ENCODE results near the gene LRRFIP1. TPM values are rescaled to one million over a fixed set of nuclear protein-coding genes. Genes with fewer than 3 reads are reported as not detected.
A peak's percentile ranks its signal among the peaks of the same experiment; 100 is the strongest.
"Not testable (repeated sequence)": the region's sequence is repeated elsewhere in the genome, so short reads cannot be mapped to it uniquely, and the experiment has no call there.

The LRRFIP1 gene
- total RNA-seq, 2 donors from 2014 or later, result 69.3 to 99.6 TPM

DNA sequence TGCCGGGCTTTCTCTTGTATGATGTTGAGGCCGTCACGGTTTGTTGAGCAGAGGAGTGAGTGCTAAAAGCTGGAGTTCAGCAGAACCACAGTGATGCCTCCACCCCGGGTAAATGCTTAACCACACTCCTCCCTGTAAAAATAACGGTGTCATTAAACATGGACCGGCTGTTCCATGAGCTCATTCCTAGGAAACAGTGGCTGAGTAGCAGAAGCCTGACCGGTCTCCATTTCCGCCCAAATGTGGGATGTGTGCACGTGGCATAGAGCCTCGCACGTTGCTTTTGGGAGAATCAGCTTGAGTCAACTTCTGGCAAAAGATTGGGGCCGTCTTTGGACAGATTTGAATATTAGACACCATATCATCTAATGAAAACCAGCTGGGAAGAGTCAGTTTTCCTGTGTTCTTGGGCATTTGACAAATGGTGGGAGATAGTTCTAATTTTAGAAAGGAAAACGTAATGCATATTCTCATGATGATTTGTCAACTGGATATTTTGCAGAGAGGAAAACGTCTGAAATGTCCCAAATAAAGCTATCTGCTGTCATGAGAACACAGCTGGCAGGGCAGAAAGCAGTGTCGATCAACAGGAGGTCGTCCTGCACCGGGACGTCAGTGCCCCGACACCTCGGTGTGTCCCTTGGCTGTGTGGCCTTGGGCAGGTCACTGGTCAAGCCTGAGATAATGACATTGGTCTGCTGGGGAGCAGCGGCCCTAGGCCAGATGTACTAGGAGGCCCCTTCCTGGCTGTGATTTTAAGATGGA lies 42.4 kb downstream of the LRRFIP1 start:
- ATAC-seq (peak; percentile 71 to 82), DNase-seq (peak; percentile 82)
- intact Hi-C loops (cut with DNase I), result loop anchor here in 1 of 2 donors (5.0 kb wide), 1 partner anchor 77 kb away; no protein-coding TSS in a partner anchor

DNA sequence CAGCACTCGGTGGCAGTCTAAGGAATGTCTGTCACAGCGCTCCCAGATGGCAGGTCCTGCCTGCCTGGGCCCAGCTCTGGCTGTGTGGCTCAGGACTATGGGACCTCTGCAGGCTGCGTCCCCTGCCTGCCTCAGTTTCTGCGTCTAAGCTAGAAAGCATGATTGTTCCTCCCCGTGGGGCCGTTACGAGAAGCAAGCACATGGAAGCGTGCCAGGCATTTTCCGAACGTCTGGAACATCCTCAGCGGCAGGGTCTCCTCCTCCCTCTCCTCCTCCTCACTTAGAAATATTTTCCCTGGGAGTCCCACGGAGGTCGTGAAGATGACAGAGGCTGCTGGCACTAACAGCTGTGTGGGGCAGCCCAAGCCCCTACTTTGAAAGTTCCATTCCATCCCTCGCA lies 43.3 kb downstream of the LRRFIP1 start:
- DNase-seq (peak; percentile 64), ATAC-seq (no peak)
- intact Hi-C loops (cut with DNase I), result loop anchor here in 1 of 2 donors (5.0 kb wide), 1 partner anchor 77 kb away; no protein-coding TSS in a partner anchor

DNA sequence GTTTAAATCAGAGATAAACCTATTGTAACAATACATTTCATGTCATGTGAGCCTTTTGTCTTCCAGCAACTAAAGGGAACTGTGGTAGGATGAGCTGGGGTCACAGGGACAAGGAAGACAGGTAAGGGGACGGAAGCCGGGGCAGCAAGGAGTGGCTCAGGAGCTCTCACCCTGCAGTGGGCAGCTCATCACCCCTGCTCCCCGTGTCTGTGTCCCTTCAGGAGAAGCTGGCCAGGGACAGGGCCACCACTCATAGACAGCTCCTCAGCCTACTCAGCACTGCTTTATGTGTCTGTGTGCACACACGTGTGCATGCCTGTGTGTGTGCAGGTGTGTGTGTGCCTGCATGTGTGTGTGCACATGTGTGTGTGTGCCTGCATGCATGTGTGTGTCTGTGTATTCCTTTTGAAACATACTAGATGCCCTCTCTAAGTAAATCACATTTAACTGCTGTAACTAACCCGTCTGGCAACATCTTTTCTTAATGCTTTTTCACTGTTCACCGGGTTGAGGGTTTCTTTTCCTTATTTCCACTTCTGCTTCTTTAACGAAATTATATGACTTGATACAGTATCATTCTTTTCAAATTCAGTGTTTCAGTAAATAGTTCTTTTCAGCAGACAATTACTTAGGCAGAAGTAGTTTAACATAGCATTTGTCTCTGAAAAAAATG lies 44.2 kb downstream of the LRRFIP1 start:
- ATAC-seq, result no peak
- intact Hi-C loops (cut with DNase I), result loop anchor here (2.0 to 5.0 kb wide), 2 partner anchors 73 to 76 kb away; no protein-coding TSS in a partner anchor
- DNase-seq, result no peak

- ATAC-seq (no peak), DNase-seq (no peak)
- intact Hi-C loops (cut with DNase I), result loop anchor here (2.0 to 5.0 kb wide), 2 partner anchors 72 to 75 kb away; no protein-coding TSS in a partner anchor
These were observed 45.3 kb downstream of the LRRFIP1 start for GRCh38 chr2:237672731-237673129.

DNA sequence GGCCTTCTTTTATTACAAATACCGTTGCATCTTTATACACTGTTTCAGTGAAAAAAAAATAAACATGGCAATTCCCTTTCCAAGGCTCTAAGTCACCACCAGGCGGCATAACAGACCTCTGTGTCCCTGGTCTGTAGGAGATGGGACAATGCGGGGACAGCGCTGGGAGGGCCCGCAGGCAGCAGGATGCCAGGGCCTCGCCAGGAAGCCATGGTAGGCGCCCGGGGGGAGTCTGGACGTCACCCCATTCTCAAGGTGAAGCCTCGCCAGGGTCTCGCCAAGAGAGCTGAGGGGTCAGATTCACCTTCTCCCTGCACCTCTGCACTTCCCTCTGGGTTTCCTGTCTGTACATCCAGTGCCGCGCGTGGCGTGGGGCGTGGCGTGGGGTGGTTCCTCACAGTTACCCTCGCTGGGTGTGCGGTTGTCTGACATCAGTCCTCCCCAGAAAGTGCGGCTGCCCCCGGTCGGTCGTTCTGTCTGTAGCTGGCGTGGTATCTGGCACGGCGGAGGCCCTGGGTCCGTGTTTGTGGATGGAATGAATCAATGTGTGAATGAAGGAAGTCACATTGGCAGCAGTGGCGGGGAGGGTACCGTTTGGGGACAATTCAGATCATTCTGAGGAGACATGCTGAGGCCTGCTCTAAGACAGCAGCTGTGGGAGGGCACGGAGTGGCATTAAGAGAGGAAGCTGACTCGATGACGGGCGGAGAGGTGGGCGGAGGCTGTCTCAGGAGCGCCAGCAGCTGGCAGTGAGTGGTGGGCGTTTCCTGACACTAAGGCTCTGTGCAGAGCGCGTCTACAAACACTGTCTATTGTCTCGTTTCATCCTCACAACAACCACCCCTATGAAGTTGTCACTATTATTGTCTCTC lies 46.0 kb downstream of the LRRFIP1 start:
- ATAC-seq, result peak; percentile 41 to 45
- DNase-seq, result peak; percentile 76
- intact Hi-C loops (cut with DNase I), result loop anchor here (2.0 to 5.0 kb wide), 2 partner anchors 71 to 74 kb away; no protein-coding TSS in a partner anchor

DNA sequence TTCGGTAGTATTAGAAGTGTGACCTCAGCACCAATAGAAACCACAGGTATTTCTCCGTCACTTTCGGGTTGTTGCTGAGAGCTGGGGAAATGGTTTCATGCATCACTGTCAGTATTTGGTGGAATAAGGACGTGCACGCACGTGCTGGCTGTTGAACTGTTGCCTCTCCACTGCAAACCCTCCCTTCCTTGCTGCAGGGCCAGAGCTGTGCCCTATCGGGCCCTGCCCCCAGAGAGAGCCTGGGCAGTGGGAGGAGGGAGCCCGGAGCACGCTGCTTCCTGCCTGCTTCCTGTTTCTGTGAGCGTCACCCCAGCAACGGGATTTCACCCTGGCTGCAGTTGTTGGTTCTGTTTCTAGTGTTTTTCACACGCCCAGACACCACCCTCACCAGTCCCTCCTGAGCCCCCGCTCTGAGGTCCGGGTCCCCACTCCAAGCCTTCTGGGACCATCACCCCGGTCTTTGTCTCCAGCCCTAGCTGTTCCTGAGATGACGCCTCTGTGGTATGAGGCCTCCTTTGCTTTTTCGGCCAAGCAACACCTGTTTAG lies 47.4 kb downstream of the LRRFIP1 start:
- ATAC-seq (peak; percentile 85), DNase-seq (peak; percentile 90)
- intact Hi-C loops (cut with DNase I), result loop anchor here in 1 of 2 donors (5.0 kb wide), 1 partner anchor 72 kb away; no protein-coding TSS in a partner anchor

DNA sequence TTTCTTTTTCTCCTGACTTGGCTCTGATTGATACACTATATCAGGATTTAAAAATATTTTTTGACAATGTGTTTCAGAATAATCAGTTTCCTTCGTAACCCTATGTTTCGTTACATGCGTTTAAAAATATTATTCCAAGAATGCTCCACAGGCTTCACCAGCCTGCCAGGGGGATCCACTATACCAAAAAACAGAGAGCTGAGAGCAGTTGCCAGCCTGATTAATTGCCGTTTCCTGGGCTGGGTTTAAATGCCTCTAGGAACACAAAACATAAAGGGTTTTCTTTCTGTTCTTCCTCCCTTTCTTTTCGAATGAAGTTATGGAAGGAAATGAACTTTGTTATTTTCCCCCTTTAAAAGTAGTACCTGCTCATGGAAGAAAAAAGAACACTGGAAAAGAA lies 47.9 kb downstream of the LRRFIP1 start:
- intact Hi-C loops (cut with DNase I), result no loop called here
- DNase-seq (no peak), ATAC-seq (no peak)

- ATAC-seq (no peak), DNase-seq (no peak)
- intact Hi-C loops (cut with DNase I), result no loop called here
These were observed 53.5 kb downstream of the LRRFIP1 start for GRCh38 chr2:237680702-237681478.

- no peak for DNase-seq
- ATAC-seq, result no peak
- intact Hi-C loops (cut with DNase I), result no loop called here
These were observed 54.8 kb downstream of the LRRFIP1 start for GRCh38 chr2:237682151-237682550.

DNA sequence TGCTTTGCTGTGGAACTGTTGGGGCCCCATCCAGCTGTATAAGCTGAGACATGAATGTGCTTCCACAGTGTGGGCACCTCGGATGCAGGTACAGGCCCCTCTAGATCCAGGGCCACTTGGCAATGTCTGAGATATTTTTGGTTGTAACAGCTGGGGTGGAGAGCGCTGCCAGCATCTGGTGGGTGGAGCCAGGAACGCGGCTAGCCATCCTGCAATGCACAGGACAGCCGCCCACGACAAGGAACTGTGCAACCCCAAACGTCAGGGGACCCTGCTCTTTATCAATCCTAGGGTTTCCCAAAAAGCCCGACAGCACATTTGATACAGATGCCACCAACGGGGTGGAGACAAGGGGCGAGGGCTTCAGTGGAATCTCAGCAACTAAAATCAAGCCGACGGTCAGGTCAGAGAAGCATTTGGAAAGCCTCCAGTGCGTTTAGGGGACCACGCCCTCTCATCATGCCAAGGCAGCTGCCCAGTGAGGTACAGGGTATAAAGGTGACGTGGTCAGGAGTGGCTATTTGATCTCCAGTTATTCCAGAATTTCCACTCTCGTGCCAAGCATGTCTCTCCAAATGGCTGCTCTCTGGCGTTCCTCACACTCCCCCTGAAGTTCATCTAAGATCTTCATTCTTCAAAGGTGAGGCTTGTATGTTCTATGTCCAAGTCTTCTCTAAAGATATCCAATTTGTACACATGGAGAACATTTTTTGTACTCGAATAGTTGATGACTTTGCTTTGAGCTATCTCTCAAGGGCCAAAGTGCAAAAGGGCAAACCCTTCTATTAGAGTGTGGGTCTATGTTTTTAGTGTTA lies 55.7 kb downstream of the LRRFIP1 start:
- DNase-seq (no peak), ATAC-seq (peak in 1 of 2 donors; percentile 23)
- intact Hi-C loops (cut with DNase I), result no loop called here

- intact Hi-C loops (cut with DNase I), result no loop called here
- DNase-seq, result no peak
- no peak for ATAC-seq
These were observed 58.0 kb downstream of the LRRFIP1 start for GRCh38 chr2:237685408-237685807.

GRCh38 chr2:237686659-237687136 lies 59.3 kb downstream of the LRRFIP1 start:
- DNase-seq (no peak), ATAC-seq (peak in 1 of 2 donors; percentile 2)
- intact Hi-C loops (cut with DNase I), result no loop called here

GRCh38 chr2:237688081-237688480 lies 60.7 kb downstream of the LRRFIP1 start:
- ATAC-seq (no peak), DNase-seq (no peak)
- intact Hi-C loops (cut with DNase I), result no loop called here

DNA sequence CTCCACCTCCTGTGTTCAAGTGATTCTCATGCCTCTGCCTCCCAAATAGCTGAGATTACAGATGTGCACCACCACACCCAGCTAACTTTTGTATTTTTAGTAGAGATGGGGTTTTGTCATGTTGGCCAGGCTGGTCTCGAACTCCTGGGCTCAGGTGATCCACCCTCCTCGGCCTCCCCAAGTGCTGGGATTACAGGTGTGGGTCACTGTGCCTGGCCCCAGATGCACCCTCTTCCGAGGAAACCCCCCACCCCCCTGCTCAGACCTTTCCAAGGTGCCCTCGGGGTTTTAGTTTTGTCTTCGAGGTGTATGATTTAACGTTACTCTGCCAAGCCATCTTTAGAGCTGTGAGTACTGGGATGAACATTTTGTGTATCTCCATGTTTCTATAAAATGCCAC lies 61.2 kb downstream of the LRRFIP1 start:
- DNase-seq; intact Hi-C loops (cut with DNase I); ATAC-seq: not testable (repeated sequence)

DNA sequence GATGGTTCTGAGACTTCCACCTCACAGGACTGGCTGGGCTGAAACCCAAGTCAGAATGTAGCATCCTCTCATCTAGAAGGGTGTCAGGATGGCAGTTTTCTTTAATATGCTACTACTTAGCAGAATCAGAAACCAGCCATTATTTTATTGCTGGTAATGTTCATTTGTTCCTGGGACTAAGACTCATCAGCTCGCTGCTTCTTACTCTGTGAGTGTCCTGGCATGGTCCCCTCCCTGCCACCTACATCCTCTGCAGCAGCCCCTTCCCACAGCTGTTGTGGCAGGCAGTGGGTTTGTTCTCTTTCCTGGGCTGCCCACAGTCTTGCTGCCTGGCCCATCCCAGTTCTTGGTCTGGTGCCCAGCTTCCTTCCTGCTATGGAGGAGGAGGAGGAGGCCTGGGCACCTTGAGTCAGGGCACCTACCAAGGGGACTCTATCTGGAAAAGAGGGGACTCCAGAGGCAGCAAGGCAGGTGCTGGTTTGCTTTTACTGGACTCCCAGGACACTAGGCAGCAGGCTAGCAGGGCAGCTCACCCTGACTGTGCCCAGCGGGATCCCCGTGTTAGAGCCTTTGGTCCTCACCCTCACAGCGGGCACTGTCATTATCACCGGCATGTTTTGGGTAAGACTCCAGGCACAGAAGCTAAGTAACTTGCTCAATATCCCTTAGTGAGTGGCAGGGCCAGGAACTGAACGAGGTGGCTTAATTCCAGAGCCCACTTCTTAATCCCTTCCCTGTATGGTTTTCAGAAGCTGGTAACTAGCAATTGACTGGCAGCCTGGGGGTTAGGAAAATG lies 62.1 kb downstream of the LRRFIP1 start:
- intact Hi-C loops (cut with DNase I), result loop anchor here (2.0 to 5.0 kb wide), 2 partner anchors 13 to 43 kb away; no protein-coding TSS in a partner anchor
- DNase-seq (peak; percentile 61), ATAC-seq (no peak)

Measured in left cardiac atrium (tissue), 4 donors.